ENCODE measurements around the gene LY9. TPM values are rescaled to one million over a fixed set of nuclear protein-coding genes. Genes with fewer than 3 reads are reported as not detected.
A peak's percentile ranks its signal among the peaks of the same experiment; 100 is the strongest.

LY9 gene
- total RNA-seq, 1 donor: not detected

DNA sequence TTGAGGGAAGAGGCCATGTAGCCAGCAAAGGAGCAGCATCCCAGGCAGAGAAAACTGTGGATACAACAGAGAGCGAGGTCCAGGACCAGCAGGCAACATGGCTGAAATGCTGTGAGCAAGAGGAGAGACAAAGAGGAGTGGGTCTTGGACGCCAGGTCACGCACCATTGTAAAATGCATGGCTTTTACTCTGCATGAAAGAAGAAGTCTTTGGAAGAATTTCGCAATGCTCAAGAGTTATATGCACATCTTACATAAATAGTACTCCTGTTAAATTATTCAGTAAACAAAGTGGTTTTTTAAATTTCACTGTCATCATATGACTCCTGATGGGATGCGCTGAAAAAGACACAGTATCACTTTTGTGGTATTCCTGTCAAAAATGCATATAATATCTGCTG is 63.2 kb downstream of the LY9 start:
- peak; percentile 39 for DNase-seq (ENCODE audit: low read depth)
- TF ChIP-seq CTCF (IDR thresholded peaks at IDR 0.05; ENCODE audit: insufficient read depth, low read depth, low read length): no peak
- no peak overlapping the region for H3K4me3 ChIP-seq (ENCODE audit: low read depth, low read length)

DNA sequence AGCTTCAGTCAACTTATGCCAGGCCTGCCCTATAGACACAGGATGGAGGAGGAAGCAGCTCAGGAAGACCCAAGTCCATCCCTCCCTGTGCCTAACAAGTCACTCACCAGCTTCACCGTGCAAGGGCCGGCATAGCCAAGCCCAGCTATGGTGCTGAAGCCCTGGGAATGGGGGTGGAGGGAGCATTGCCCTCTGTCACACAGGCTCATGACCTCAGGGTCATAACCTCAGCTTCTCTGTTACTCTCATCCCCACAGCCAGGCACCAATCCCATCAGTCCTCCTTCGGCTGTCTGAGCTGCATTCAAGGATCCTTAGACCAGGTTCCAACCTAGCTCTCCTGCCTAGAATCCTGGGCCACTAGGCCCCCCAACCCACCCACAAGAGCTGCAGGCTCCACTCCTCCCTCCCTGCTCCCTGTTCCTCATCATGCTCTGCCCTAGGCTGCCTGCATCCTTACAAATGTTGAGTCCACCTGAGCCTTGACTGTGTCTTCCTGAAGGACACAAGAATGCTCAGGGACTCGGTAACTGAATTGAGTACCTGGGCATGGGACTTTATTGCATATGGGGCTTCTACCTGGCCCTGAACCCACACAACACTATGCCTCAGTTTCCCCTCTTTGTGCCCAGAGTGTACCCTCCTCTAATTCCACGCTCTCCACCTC is 65.0 kb downstream of the LY9 start:
- no peak for TF ChIP-seq CTCF (IDR thresholded peaks at IDR 0.05; ENCODE audit: insufficient read depth, low read depth, low read length)
- no peak overlapping the region for H3K4me3 ChIP-seq (ENCODE audit: low read depth, low read length)
- no peak for DNase-seq (ENCODE audit: low read depth)

DNA sequence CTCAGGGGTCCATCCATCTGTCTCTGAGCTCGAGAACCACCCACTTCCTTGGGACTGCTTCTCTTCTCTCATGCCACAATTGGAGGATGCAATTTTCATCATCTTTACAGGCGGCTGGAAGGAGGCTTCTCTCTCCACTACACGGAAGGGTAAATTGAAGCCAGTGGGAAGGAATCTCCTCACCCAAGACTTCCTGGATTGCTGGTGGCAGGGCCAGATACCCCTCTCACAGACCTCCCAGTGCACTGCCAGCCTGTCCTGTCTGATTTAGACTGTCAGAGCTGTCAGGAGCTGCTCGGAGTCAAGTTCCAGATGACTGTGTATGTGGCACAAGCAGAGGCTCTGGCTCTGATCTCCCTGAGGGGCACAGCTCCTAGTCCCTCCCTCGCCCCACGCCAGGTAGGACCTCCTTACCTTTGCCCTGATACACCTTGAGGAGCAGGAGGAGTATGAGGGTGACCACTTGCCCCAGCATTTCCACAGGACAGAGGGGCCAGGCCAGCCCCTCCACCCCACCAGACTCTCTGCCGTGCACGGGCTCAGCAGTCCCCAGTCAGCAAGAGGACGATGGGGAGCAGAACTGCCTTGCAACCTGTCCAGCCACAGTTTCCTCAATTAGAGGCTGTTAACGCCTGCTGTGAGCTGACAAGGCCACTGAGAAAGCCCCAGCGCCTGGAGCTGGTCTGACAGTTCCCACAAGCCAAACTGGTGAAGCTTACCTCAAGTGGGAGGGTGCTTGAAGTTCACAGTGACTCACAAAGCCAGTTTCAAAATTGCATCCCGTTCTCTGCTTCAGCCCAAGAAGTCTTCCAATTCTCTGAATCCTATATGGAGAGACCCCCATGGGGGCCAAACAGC is 66.5 kb downstream of the LY9 start, which contains the start of gene CD244:
TSS of gene CD244 (minus strand) at position 685 of the 858 bp plus-strand sequence. CDS start at position 475, 210 bp downstream.
- no peak within 1 kb of the TSS for H3K4me3 ChIP-seq (ENCODE audit: low read depth, low read length)
- peak; percentile 10 for DNase-seq (ENCODE audit: low read depth)
- TF ChIP-seq CTCF (IDR thresholded peaks at IDR 0.05; ENCODE audit: insufficient read depth, low read depth, low read length): no peak

- no peak for DNase-seq (ENCODE audit: low read depth)
- no peak overlapping the region for H3K4me3 ChIP-seq (ENCODE audit: low read depth, low read length)
- TF ChIP-seq CTCF (IDR thresholded peaks at IDR 0.05; ENCODE audit: insufficient read depth, low read depth, low read length): no peak
Observed at GRCh38 chr1:160863061-160863773, 67.2 kb downstream of the LY9 start.

GRCh38 chr1:160863774-160864131 is 67.8 kb downstream of the LY9 start:
- DNase-seq (ENCODE audit: low read depth): no peak
- H3K4me3 ChIP-seq (ENCODE audit: low read depth, low read length): no peak overlapping the region
- TF ChIP-seq CTCF (IDR thresholded peaks at IDR 0.05; ENCODE audit: insufficient read depth, low read depth, low read length): no peak

DNA sequence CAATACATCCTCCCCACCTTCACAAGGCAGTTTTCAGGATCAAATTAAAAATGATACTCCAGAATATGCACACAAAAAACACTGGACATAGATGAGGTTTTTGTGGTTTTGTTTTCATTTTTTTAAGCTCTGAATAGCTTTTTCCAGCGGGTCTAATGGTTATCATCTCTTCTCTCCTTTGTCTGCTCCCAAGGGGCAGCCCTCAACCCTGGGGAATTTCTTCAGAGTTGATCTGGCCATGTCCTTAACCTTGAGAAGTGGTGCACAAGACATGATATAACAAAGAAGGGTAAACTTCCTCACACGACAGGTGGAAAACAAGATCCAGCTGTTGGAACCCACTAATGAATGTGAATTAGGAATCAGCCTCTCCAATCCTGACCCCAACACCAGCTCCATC is 68.2 kb downstream of the LY9 start:
- no peak for DNase-seq (ENCODE audit: low read depth)
- no peak for TF ChIP-seq CTCF (IDR thresholded peaks at IDR 0.05; ENCODE audit: insufficient read depth, low read depth, low read length)
- no peak overlapping the region for H3K4me3 ChIP-seq (ENCODE audit: low read depth, low read length)
